ENCODE measurements around the gene CDH13. TPM values are rescaled to one million over a fixed set of nuclear protein-coding genes. Genes with fewer than 3 reads are reported as not detected.

CDH13 gene
- polyA plus RNA-seq, 1 experiment, result 113 TPM

DNA sequence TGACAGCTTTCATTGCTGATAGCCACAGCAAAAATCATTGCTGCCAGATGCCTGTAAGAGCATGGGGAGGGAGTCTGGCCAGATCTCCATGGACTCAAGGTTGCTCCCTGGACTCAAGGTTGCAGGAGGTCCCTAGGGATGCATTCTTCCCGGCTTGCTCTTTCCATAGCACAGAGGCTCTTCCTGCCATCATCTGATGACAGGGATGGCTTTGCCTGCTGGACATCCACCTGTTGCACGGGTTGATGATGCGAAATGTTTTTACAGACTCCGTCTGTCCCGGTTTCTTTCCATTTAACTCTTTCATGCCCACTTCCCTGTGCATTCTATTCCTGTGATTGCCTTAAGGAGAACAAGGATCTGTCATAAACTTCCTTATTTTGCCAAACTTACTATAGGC, 1065.5 kb downstream of the CDH13 start:
- ChIA-PET POLR2A (no interaction called here), CTCF (no interaction called here)
- TF ChIP-seq, protein P1, sequence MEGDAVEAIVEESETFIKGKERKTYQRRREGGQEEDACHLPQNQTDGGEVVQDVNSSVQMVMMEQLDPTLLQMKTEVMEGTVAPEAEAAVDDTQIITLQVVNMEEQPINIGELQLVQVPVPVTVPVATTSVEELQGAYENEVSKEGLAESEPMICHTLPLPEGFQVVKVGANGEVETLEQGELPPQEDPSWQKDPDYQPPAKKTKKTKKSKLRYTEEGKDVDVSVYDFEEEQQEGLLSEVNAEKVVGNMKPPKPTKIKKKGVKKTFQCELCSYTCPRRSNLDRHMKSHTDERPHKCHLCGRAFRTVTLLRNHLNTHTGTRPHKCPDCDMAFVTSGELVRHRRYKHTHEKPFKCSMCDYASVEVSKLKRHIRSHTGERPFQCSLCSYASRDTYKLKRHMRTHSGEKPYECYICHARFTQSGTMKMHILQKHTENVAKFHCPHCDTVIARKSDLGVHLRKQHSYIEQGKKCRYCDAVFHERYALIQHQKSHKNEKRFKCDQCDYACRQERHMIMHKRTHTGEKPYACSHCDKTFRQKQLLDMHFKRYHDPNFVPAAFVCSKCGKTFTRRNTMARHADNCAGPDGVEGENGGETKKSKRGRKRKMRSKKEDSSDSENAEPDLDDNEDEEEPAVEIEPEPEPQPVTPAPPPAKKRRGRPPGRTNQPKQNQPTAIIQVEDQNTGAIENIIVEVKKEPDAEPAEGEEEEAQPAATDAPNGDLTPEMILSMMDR (IDR thresholded peaks at IDR 0.05; ENCODE audit: insufficient read depth, low read depth, low read length), result no peak
- no peak overlapping the region for H3K4me3 ChIP-seq (ENCODE audit: low read depth, low read length)
- no peaks in the 10 kb centered on the region for H3K36me3 ChIP-seq (ENCODE audit: control insufficient read depth, insufficient read depth, low read length)
- no peaks in the 10 kb centered on the region for H3K27me3 ChIP-seq (ENCODE audit: control insufficient read depth, insufficient read depth, low read length)
- no peak for DNase-seq (ENCODE audit: low read depth)

DNA sequence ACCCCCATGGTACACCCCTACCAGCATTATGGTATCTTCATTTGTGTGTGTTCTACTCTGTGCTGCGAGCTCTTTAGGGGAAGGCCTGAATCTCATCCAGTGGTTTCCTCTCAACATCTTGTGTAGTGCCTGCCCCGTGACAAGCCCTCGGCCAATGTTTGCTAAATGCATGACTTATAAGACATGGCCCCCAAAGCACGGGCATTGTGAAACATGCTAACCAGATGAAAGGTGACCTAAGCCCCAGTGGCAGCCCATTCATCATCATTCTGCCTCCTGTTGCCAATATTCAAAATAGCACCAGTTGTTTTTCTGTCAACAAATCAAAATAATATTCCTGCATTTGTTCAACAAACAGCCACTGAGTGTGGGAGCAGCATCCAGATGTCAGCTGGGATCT, 1072.2 kb downstream of the CDH13 start:
- TF ChIP-seq, protein P1 (IDR thresholded peaks at IDR 0.05; ENCODE audit: insufficient read depth, low read depth, low read length), result no peak

DNA sequence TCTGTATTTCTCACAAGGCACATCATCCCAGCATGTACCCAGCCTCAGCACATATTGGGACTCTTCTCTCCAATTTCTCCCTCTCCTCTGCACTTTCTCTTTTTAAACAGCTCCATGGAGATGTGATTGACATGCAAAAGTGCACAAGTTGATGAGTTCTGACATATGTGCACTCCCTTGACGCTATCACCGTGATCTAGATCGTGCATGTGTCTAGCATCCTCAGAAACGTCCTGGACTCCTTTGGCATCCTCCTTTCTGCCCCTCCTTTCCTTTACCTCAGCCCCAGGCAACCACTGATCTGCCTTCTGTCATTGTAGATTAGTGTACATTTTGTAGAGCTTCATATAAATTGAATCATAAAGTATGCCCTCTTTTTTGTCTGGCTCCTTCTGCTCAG, 1073.0 kb downstream of the CDH13 start:
- no peaks in the 10 kb centered on the region for H3K36me3 ChIP-seq (ENCODE audit: control insufficient read depth, insufficient read depth, low read length)
- no peak overlapping the region for H3K4me3 ChIP-seq (ENCODE audit: low read depth, low read length)
- H3K27me3 ChIP-seq (ENCODE audit: control insufficient read depth, insufficient read depth, low read length), result no peaks in the 10 kb centered on the region
- ChIA-PET POLR2A (no interaction called here), CTCF (no interaction called here)
- TF ChIP-seq, protein P1 (IDR thresholded peaks at IDR 0.05; ENCODE audit: insufficient read depth, low read depth, low read length), result no peak
- no peak for DNase-seq (ENCODE audit: low read depth)

More for the DNA sequence above, 1072.2 kb downstream of the CDH13 start:
- ChIA-PET CTCF (no interaction called here), POLR2A (no interaction called here)
- H3K4me3 ChIP-seq (ENCODE audit: low read depth, low read length), result no peak overlapping the region
- H3K27me3 ChIP-seq (ENCODE audit: control insufficient read depth, insufficient read depth, low read length), result no peaks in the 10 kb centered on the region
- no peak for DNase-seq (ENCODE audit: low read depth)
- no peaks in the 10 kb centered on the region for H3K36me3 ChIP-seq (ENCODE audit: control insufficient read depth, insufficient read depth, low read length)

DNA sequence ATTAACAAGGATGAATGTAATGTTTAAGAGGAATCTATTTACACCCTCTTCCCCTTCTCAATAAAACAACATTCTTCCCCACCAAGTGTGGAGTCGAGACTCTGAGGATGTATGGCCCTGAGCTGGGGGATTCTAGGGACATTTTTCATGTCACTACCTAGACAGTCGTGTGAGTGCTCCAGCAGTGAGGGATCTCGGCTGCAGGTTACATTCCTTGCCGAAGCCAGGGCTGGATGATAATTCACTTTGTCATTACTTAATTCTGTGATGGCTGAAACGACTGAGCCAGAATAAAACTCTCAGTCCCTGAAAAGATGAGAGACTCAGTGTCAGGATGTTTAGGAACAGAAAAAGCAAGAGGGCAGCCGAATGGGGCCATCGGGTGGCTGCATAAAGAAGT, 1074.1 kb downstream of the CDH13 start:
- TF ChIP-seq, protein P1 (IDR thresholded peaks at IDR 0.05; ENCODE audit: insufficient read depth, low read depth, low read length), result no peak
- H3K36me3 ChIP-seq (ENCODE audit: control insufficient read depth, insufficient read depth, low read length), result no peaks in the 10 kb centered on the region
- no peak for DNase-seq (ENCODE audit: low read depth)
- no peaks in the 10 kb centered on the region for H3K27me3 ChIP-seq (ENCODE audit: control insufficient read depth, insufficient read depth, low read length)
- ChIA-PET POLR2A (no interaction called here), CTCF (interaction anchor here (2.3 kb wide), 1 partner anchor 14 kb away, joined by 4 read pairs; no protein-coding TSS in a partner anchor)
- no peak overlapping the region for H3K4me3 ChIP-seq (ENCODE audit: low read depth, low read length)

DNA sequence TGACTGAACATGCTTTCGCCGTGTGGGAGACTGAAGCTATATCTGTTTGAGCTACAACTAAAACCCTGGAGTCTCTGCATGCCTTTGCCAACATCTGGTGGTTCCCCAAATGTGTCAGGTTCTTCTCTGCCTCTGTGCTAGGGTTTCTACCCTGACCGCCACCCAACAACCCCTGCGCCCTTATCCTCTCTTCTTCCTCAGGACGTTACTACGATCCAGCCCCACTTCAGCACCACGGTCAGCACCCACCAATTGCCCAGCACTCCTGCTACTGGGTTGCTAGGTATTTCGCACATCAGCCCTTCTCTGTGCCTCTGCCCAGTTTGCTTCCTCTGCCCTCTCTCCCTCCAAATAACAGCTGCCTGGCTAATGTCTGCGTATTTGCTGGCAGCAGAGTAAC, 1074.7 kb downstream of the CDH13 start:
- POLR2A ChIA-PET, result no interaction called here

More for the DNA sequence above, 1074.7 kb downstream of the CDH13 start:
- Histone ChIP-seq H3K27me3 (ENCODE audit: control insufficient read depth, insufficient read depth, low read length) (no peaks in the 10 kb centered on the region), H3K36me3 (ENCODE audit: control insufficient read depth, insufficient read depth, low read length) (no peaks in the 10 kb centered on the region), H3K4me3 (ENCODE audit: low read depth, low read length) (no peak overlapping the region)
- CTCF ChIA-PET, result interaction anchor here (0.8 to 2.3 kb wide), 2 partner anchors 11 to 13 kb away, joined by 3 to 4 read pairs; no protein-coding TSS in a partner anchor
- no peak for DNase-seq (ENCODE audit: low read depth)
- TF ChIP-seq, protein P1 (IDR thresholded peaks at IDR 0.05; ENCODE audit: insufficient read depth, low read depth, low read length), result no peak
